Spinal cord (tissue), 10 donors: ENCODE data around the gene COG7. TPM values are rescaled to one million over a fixed set of nuclear protein-coding genes. Genes with fewer than 3 reads are reported as not detected.
A peak's percentile ranks its signal among the peaks of the same experiment; 100 is the strongest.
"Not testable (repeated sequence)": the region's sequence is repeated elsewhere in the genome, so short reads cannot be mapped to it uniquely, and the experiment has no call there.

Experiments used
- DNase-seq, 6 donors: peaks; one replicate each; pipeline versions ENCODE4 v3.0.0 to v3.0.0-alpha.2; 2013 to 2015; ENCODE audit warnings: low spot score in 6 of 6, low read depth in 4 of 6
- H3K27ac ChIP-seq: one replicate; pipeline ENCODE4 v1.5.1; 2013; ENCODE audit warnings: low read depth, low read length, control low read depth
- H3K27me3 ChIP-seq: one replicate; pipeline ENCODE4 v1.6.1; 2013; ENCODE audit warnings: low read length; ENCODE audit not compliant: control insufficient read depth, insufficient read depth
- H3K36me3 ChIP-seq: one replicate; pipeline ENCODE4 v1.6.1; 2013; ENCODE audit warnings: low read length; ENCODE audit not compliant: control insufficient read depth, insufficient read depth
- H3K4me1 ChIP-seq: one replicate; pipeline ENCODE4 v1.6.1; 2013; ENCODE audit warnings: low read length; ENCODE audit not compliant: control insufficient read depth, insufficient read depth
- H3K4me3 ChIP-seq: one replicate; pipeline ENCODE4 v1.5.1; 2013; ENCODE audit warnings: low read depth, low read length, control low read depth
- H3K9me3 ChIP-seq: one replicate; pipeline ENCODE4 v1.6.1; 2013; ENCODE audit warnings: low read length; ENCODE audit not compliant: control insufficient read depth, insufficient read depth
- WGBS: methylation state at CpG from one replicate; pipeline ENCODE4 v1.1.5; 2013; ENCODE audit warnings: missing lambda C conversion rate; ENCODE audit not compliant: insufficient coverage; 5-methylcytosine and 5-hydroxymethylcytosine counted together
- polyA plus RNA-seq, 2 donors: library from polyadenylated mRNA; unstranded; fragments of 120-200 nt; gene quantifications; one replicate each; pipeline ENCODE4 v1.2.1, GENCODE V29; 2013; ENCODE audit not compliant: insufficient read length in 2 of 2
- total RNA-seq, 2 donors: library from RNA; depleted of rRNA in 1 of 2; stranded (reverse); fragments of 120-200 nt in 1 of 2; fragments of >200 nt in 1 of 2; gene quantifications; one replicate each; pipeline versions ENCODE4 v1.2.3 to v1.2.4, GENCODE V29; 2013 to 2014
- donor health status: healthy.

COG7 gene
- total and polyA plus RNA-seq, 4 donors: 25.3 to 41.0 (median 28.0) TPM

GRCh38 chr16:23394141-23394831, 58.7 kb downstream of the COG7 start:
- peaks cover 56% of the 10 kb centered on the region for H3K36me3 ChIP-seq
- no CpG with 5 or more reads among the region's 4 CpGs for WGBS

GRCh38 chr16:23392223-23392600, 60.8 kb downstream of the COG7 start:
- H3K4me1 ChIP-seq: peaks cover 10% of the 10 kb centered on the region
- no peak overlapping the region for H3K27ac ChIP-seq
- H3K4me3 ChIP-seq: no peak overlapping the region
- H3K9me3 ChIP-seq: no peaks in the 10 kb centered on the region
- H3K36me3 ChIP-seq: peaks cover 60% of the 10 kb centered on the region
- no peak for DNase-seq
- 86% methylated on average over 6 of the region's 6 CpGs for WGBS
- H3K27me3 ChIP-seq: no peaks in the 10 kb centered on the region

More at GRCh38 chr16:23394141-23394831, 58.7 kb downstream of the COG7 start:
- Histone ChIP-seq H3K27me3 (no peaks in the 10 kb centered on the region), H3K9me3 (no peaks in the 10 kb centered on the region), H3K27ac (no peak overlapping the region), H3K4me3 (no peak overlapping the region), H3K4me1 (peaks cover 21% of the 10 kb centered on the region)
- DNase-seq: peak in 1 of 6 donors; percentile 50

- peaks cover 54% of the 10 kb centered on the region for H3K36me3 ChIP-seq
- no peak overlapping the region for H3K27ac ChIP-seq
- H3K4me3 ChIP-seq: no peak overlapping the region
- WGBS: 95% methylated on average over 15 of the region's 17 CpGs
- H3K4me1 ChIP-seq: peaks cover 10% of the 10 kb centered on the region
- no peaks in the 10 kb centered on the region for H3K27me3 ChIP-seq
- no peak for DNase-seq
- H3K9me3 ChIP-seq: no peaks in the 10 kb centered on the region
Measured at GRCh38 chr16:23391381-23392222, 61.4 kb downstream of the COG7 start.

GRCh38 chr16:23389936-23390335, 63.1 kb downstream of the COG7 start:
- peaks cover 50% of the 10 kb centered on the region for H3K36me3 ChIP-seq
- H3K27me3 ChIP-seq, H3K4me3 ChIP-seq, H3K4me1 ChIP-seq, H3K27ac ChIP-seq, H3K9me3 ChIP-seq, DNase-seq: not testable (repeated sequence)
- WGBS: 96% methylated on average over 5 of the region's 8 CpGs

- H3K27ac ChIP-seq: no peak overlapping the region
- 91% methylated on average over 5 of the region's 5 CpGs for WGBS
- no peaks in the 10 kb centered on the region for H3K27me3 ChIP-seq
- DNase-seq: no peak
- no peak overlapping the region for H3K4me3 ChIP-seq
- H3K9me3 ChIP-seq: no peaks in the 10 kb centered on the region
- peaks cover 51% of the 10 kb centered on the region for H3K36me3 ChIP-seq
- peaks cover 10% of the 10 kb centered on the region for H3K4me1 ChIP-seq
Measured at GRCh38 chr16:23389201-23389600, 63.8 kb downstream of the COG7 start.

- no peak for DNase-seq
- Histone ChIP-seq H3K27ac (no peak overlapping the region), H3K4me3 (no peak overlapping the region), H3K4me1 (peaks cover 10% of the 10 kb centered on the region), H3K27me3 (no peaks in the 10 kb centered on the region), H3K36me3 (peaks cover 51% of the 10 kb centered on the region), H3K9me3 (no peaks in the 10 kb centered on the region)
- WGBS: 85% methylated on average over 15 of the region's 15 CpGs
Measured at GRCh38 chr16:23388786-23389185, 64.2 kb downstream of the COG7 start.

GRCh38 chr16:23387666-23388065, 65.3 kb downstream of the COG7 start:
- 89% methylated on average over 8 of the region's 8 CpGs for WGBS
- H3K27me3 ChIP-seq: no peaks in the 10 kb centered on the region
- no peak overlapping the region for H3K4me3 ChIP-seq
- peaks cover 51% of the 10 kb centered on the region for H3K36me3 ChIP-seq
- no peak overlapping the region for H3K27ac ChIP-seq
- H3K9me3 ChIP-seq: no peaks in the 10 kb centered on the region
- peaks cover 10% of the 10 kb centered on the region for H3K4me1 ChIP-seq
- no peak for DNase-seq

GRCh38 chr16:23385441-23385840, 67.5 kb downstream of the COG7 start:
- H3K9me3 ChIP-seq: no peaks in the 10 kb centered on the region
- H3K4me3 ChIP-seq: no peak overlapping the region
- DNase-seq: no peak
- WGBS: 96% methylated on average over 14 of the region's 15 CpGs
- H3K4me1 ChIP-seq: peaks cover under 1% of the 10 kb centered on the region
- H3K27ac ChIP-seq: no peak overlapping the region
- peaks cover 33% of the 10 kb centered on the region for H3K36me3 ChIP-seq
- no peaks in the 10 kb centered on the region for H3K27me3 ChIP-seq

GRCh38 chr16:23384878-23385277, 68.1 kb downstream of the COG7 start:
- WGBS: 92% methylated on average over 9 of the region's 10 CpGs
- Histone ChIP-seq H3K36me3 (peaks cover 31% of the 10 kb centered on the region), H3K27ac (no peak overlapping the region), H3K4me1 (no peaks in the 10 kb centered on the region), H3K9me3 (no peaks in the 10 kb centered on the region), H3K4me3 (no peak overlapping the region), H3K27me3 (no peaks in the 10 kb centered on the region)
- DNase-seq: no peak

GRCh38 chr16:23383881-23384280, 69.1 kb downstream of the COG7 start:
- Histone ChIP-seq H3K4me3 (no peak overlapping the region), H3K4me1 (no peaks in the 10 kb centered on the region), H3K9me3 (no peaks in the 10 kb centered on the region), H3K36me3 (peaks cover 21% of the 10 kb centered on the region), H3K27me3 (no peaks in the 10 kb centered on the region), H3K27ac (no peak overlapping the region)
- WGBS: 76% methylated on average over 3 of the region's 3 CpGs
- no peak for DNase-seq
